Osteocyte (in vitro differentiated cells): ENCODE data around the gene F2RL1. TPM values are rescaled to one million over a fixed set of nuclear protein-coding genes. Genes with fewer than 3 reads are reported as not detected.
"Not testable (repeated sequence)": the region's sequence is repeated elsewhere in the genome, so short reads cannot be mapped to it uniquely, and the experiment has no call there.

Source experiments
- DNase-seq: peaks from one replicate; pipeline ENCODE4 v3.0.0; 2021; ENCODE audit warnings: mixed read lengths; ENCODE audit not compliant: unreplicated experiment; ENCODE audit errors: extremely low spot score
- H3K27ac Mint-ChIP-seq: one replicate; pipeline ENCODE4 v1.8.0; 2021; ENCODE audit warnings: mild to moderate bottlenecking, mixed read lengths; ENCODE audit not compliant: unreplicated experiment
- H3K27me3 Mint-ChIP-seq: one replicate; pipeline ENCODE4 v1.8.0; 2021; ENCODE audit warnings: mixed read lengths; ENCODE audit not compliant: unreplicated experiment
- H3K36me3 Mint-ChIP-seq: one replicate; pipeline ENCODE4 v1.8.0; 2021; ENCODE audit warnings: mixed read lengths; ENCODE audit not compliant: unreplicated experiment
- H3K4me1 Mint-ChIP-seq: one replicate; pipeline ENCODE4 v1.8.0; 2021; ENCODE audit warnings: mixed read lengths; ENCODE audit not compliant: unreplicated experiment
- H3K4me3 Mint-ChIP-seq: one replicate; pipeline ENCODE4 v1.8.0; 2021; ENCODE audit warnings: mild to moderate bottlenecking, moderate library complexity, mixed read lengths; ENCODE audit not compliant: unreplicated experiment
- H3K9me3 Mint-ChIP-seq: one replicate; pipeline ENCODE4 v1.8.0; 2021; ENCODE audit warnings: mixed read lengths; ENCODE audit not compliant: unreplicated experiment
- total RNA-seq: library from RNA; stranded (reverse); gene quantifications from 2 replicates; pipeline ENCODE4 v1.2.1, GENCODE V29; 2021
- TF ChIP-seq, protein P1 (sequence below): fragments of 200-600 bp; sonication (generic); IDR thresholded peaks from 2 replicates; pipeline ENCODE4 v1.5.0; 2021; ENCODE audit warnings: antibody characterized with exemption, mild to moderate bottlenecking, moderate library complexity

The F2RL1 gene
- total RNA-seq, 1 donor from 2014 or later = 2.0 TPM

DNA sequence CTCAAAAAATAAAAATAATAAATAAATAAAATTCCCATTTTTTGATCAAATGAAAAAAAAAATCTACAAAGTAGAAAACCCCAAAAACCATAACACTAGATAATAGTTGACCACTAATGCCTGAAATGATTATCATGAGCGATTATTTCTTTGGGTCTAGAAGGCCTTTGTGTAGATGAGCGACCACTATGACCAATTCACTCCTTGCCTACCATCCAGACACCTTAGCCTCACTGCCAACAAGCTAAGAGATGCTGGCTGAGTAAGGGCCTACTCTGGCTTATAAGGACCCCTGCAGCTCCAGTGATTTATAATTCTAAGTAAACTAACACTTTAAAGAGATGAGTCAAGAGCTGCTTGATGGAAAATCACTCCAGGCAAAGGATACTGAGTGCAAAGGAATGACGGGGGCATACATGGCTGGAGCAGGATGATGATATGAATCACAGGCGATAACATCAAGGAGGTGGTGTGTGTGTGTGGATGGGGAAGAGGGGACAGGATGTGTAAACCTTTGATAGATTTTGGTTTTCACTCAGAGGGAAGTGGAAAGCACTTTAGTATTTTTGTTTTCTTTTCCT lies 4.8 kb upstream of the F2RL1 start:
- H3K27me3 Mint-ChIP-seq = no peaks in the 10 kb centered on the region
- TF ChIP-seq, protein P1, sequence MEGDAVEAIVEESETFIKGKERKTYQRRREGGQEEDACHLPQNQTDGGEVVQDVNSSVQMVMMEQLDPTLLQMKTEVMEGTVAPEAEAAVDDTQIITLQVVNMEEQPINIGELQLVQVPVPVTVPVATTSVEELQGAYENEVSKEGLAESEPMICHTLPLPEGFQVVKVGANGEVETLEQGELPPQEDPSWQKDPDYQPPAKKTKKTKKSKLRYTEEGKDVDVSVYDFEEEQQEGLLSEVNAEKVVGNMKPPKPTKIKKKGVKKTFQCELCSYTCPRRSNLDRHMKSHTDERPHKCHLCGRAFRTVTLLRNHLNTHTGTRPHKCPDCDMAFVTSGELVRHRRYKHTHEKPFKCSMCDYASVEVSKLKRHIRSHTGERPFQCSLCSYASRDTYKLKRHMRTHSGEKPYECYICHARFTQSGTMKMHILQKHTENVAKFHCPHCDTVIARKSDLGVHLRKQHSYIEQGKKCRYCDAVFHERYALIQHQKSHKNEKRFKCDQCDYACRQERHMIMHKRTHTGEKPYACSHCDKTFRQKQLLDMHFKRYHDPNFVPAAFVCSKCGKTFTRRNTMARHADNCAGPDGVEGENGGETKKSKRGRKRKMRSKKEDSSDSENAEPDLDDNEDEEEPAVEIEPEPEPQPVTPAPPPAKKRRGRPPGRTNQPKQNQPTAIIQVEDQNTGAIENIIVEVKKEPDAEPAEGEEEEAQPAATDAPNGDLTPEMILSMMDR = no peak
- H3K9me3 Mint-ChIP-seq = no peaks in the 10 kb centered on the region
- H3K4me1 Mint-ChIP-seq = peaks cover 11% of the 10 kb centered on the region
- peak overlapping the region; percentile 45 for H3K27ac Mint-ChIP-seq
- H3K4me3 Mint-ChIP-seq = no peak overlapping the region
- no peaks in the 10 kb centered on the region for H3K36me3 Mint-ChIP-seq
- DNase-seq = no peak

DNA sequence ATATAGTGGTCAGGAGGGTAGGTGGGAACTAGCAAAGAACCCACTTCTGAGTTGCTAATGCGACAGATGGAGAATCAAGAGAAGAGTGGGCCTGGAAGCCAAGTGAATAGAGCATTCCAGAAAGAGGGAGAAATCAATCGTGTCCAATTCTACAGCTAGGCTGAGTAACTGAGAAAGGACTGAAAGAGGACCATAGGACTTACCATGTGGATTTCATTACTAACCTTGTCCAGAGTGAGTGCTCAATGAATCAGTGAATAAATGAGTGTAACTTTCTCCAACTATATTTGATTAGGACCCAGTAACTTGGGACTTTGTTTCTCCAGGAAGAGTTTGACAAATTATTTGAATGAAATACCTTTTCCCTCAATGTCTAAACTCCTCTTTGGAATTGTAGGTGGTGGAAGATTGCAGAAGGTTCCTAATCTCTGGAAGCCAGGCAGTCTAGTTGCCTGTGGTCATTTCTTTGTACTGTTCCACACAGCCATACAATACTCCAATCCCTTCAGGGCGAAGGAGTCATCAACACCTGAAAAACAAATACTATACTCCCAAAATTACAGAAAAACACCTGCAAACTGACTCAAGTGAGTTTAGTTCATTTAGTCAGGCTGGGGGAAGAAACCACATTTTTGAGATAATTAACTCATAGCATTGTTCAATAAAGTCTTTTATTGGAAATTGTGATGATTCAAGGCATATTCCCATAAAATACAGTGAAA lies 2.6 kb upstream of the F2RL1 start:
- DNase-seq = no peak
- Mint-ChIP-seq H3K27ac (no peak overlapping the region), H3K4me1 (peaks cover 27% of the 10 kb centered on the region), H3K9me3 (no peaks in the 10 kb centered on the region), H3K27me3 (no peaks in the 10 kb centered on the region), H3K36me3 (no peaks in the 10 kb centered on the region), H3K4me3 (no peak overlapping the region)
- TF ChIP-seq, protein P1 = no peak

DNA sequence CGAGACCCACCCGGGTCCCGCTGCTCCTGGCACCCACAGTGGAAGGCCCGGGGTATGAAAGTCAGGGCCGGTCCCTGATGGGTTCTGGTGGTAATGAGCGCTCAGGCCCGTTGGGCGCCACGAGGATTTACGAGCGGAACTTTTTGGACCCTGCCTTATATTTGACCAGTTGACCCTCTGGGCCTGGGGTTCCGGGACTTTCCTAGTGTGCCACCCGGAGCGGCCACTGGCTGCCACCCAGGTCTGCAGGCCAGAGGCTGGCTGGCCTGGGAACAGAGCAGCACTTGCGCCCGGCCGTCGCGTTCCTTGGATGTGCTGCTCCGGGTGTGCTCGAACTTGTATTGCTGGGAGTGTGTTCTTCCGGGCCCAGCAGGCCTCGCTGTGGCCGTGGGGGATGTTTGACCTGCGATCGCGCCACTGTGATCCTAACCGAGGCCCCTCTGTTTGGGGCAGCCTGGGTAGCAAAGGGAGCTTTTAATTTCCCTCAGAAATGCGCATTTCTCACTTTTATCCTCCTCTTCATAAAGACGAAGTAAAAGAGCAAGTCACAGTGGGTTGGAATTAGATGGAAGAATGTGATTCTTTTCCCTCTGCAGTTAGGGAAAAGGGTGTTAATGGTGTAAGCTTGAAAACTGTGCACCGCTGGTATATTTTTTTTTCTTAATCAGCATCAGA lies 1.2 kb downstream of the F2RL1 start:
- TF ChIP-seq, protein P1 = no peak
- H3K9me3 Mint-ChIP-seq = no peaks in the 10 kb centered on the region
- no peaks in the 10 kb centered on the region for H3K36me3 Mint-ChIP-seq
- H3K27me3 Mint-ChIP-seq = no peaks in the 10 kb centered on the region
- H3K4me3 Mint-ChIP-seq = peak overlapping the region; percentile 72
- no peak for DNase-seq
- peaks cover 25% of the 10 kb centered on the region for H3K4me1 Mint-ChIP-seq
- H3K27ac Mint-ChIP-seq = peak overlapping the region; percentile 59

DNA sequence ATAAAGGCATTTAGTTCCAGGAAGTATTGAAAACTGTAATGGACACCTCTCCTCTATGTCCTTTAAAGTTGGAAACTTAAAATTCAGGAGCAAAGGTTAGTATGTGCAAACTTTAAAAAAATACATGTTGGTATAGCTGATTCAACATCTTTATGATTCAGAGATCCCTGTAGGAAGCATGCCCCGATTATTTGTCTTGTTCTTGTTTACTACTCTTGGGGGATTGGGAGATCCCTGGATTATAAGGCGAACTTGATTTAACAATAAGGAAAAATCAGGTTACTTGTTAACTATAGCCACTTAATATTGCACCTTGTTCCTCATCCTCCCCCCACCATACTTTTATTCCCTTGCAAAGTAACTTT lies 1.7 kb downstream of the F2RL1 start:
- Mint-ChIP-seq H3K27me3 (no peaks in the 10 kb centered on the region), H3K36me3 (no peaks in the 10 kb centered on the region), H3K27ac (peak overlapping the region; percentile 59), H3K9me3 (no peaks in the 10 kb centered on the region), H3K4me3 (peak overlapping the region; percentile 72), H3K4me1 (peaks cover 25% of the 10 kb centered on the region)
- TF ChIP-seq, protein P1 = no peak
- DNase-seq = no peak

DNA sequence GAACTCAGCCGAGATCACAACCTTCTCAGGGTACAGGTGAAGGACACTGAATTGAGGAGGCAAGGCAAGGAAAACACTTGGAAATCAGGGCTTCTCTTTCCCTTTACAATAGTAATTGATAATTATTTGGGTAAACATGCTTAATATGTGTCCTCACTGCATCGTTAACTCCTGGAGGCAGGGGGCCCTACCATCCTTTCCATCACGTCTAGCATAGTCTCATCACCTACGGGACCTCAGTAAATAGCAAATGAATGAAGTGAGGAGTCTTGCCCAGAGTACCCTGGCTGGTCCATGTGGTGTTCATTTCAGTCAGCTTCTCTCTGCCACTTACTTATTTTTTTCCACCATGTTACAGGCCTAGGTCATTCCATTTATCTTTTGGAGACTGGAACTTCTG lies 2.3 kb downstream of the F2RL1 start:
- H3K9me3 Mint-ChIP-seq = no peaks in the 10 kb centered on the region
- no peak for DNase-seq
- H3K4me1 Mint-ChIP-seq = peaks cover 25% of the 10 kb centered on the region
- H3K27me3 Mint-ChIP-seq = no peaks in the 10 kb centered on the region
- no peak overlapping the region for H3K27ac Mint-ChIP-seq
- TF ChIP-seq, protein P1 = no peak
- no peaks in the 10 kb centered on the region for H3K36me3 Mint-ChIP-seq
- no peak overlapping the region for H3K4me3 Mint-ChIP-seq

DNA sequence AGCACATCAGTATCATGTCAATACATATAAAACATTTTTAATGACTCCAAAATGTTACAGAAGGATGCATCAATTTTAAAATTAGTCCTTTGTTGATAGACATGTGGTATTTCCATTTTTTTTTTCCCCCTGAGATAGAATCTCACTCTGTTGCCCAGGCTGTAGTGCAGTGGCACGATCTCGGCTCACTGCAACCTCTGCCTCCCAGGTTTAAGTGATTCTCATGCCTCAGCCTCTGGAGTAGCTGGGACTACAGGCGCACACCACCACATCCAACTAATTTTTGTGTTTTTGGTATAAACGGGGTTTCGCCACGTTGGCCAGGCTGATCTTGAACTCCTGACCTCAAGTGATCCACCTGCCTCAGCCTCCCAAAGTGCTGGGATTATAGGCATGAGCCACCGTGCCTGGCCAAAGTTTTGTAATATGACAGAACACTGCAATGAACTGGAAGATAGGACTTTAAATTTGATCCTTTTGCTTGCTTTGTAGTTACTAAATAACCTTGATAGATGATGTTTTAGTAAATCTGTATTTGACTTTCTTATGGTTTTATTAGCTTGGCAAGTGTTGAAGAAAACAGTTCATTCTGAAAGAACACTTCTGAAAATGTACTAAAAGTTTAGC lies 3.4 kb downstream of the F2RL1 start:
- not testable (repeated sequence) for H3K36me3 Mint-ChIP-seq, H3K9me3 Mint-ChIP-seq, H3K4me3 Mint-ChIP-seq, H3K27me3 Mint-ChIP-seq, H3K27ac Mint-ChIP-seq, DNase-seq
- H3K4me1 Mint-ChIP-seq = peaks cover 25% of the 10 kb centered on the region

DNA sequence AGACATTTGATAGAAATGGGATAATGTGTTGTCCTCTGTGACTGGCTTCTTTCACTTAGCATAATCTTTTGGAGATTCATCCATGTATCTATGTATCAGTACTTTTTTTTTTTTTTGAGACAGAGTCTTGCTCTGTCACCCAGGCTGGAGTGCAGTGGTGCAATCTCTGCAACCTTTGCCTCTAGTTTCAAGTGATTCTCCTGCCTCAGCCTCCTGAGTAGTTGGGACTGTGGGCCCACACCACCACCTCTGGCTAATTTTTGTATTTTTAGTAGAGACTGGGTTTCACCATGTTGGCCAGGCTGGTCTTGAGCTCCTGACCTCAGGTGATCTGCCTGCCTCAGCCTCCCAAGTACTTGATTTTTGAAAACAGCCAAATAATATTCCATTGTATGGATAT lies 7.6 kb downstream of the F2RL1 start:
- H3K4me1 Mint-ChIP-seq = peaks cover 11% of the 10 kb centered on the region
- not testable (repeated sequence) for DNase-seq, H3K9me3 Mint-ChIP-seq, H3K36me3 Mint-ChIP-seq, H3K27ac Mint-ChIP-seq, H3K4me3 Mint-ChIP-seq, H3K27me3 Mint-ChIP-seq
